ENCODE measurements around the gene NAPA. TPM values are rescaled to one million over a fixed set of nuclear protein-coding genes. Genes with fewer than 3 reads are reported as not detected.

NAPA gene
- total RNA-seq, 2 donors from 2014 or later = 124 to 133 TPM

GRCh38 chr19:47444388-47444821 lies 70.5 kb downstream of the NAPA start:
- H3K4me1 Mint-ChIP-seq = peaks cover 48% of the 10 kb centered on the region
- peaks cover 19% of the 10 kb centered on the region for H3K36me3 Mint-ChIP-seq (ENCODE audit: low read depth)
- H3K9me3 ChIP-seq (ENCODE audit: control insufficient read depth, low read length, poor library complexity, severe bottlenecking) = no peaks in the 10 kb centered on the region
- H3K4me3 Mint-ChIP-seq = peak overlapping the region; percentile 71
- DNase-seq (no peak), ATAC-seq (no peak)
- H3K27ac Mint-ChIP-seq = peak overlapping the region; percentile 19
- H3K27me3 Mint-ChIP-seq = peaks cover 81% of the 10 kb centered on the region

GRCh38 chr19:47443331-47443730 lies 71.5 kb downstream of the NAPA start:
- peaks cover 46% of the 10 kb centered on the region for H3K4me1 Mint-ChIP-seq
- ATAC-seq (no peak), DNase-seq (no peak)
- peaks cover 81% of the 10 kb centered on the region for H3K27me3 Mint-ChIP-seq
- no peak overlapping the region for H3K4me3 Mint-ChIP-seq
- H3K27ac Mint-ChIP-seq = no peak overlapping the region
- H3K9me3 ChIP-seq (ENCODE audit: control insufficient read depth, low read length, poor library complexity, severe bottlenecking) = no peaks in the 10 kb centered on the region
- H3K36me3 Mint-ChIP-seq (ENCODE audit: low read depth) = peaks cover 19% of the 10 kb centered on the region

- ATAC-seq (no peak), DNase-seq (no peak)
- H3K27ac Mint-ChIP-seq = no peak overlapping the region
- H3K9me3 ChIP-seq (ENCODE audit: control insufficient read depth, low read length, poor library complexity, severe bottlenecking) = no peaks in the 10 kb centered on the region
- peaks cover 72% of the 10 kb centered on the region for H3K27me3 Mint-ChIP-seq
- H3K4me3 Mint-ChIP-seq = no peak overlapping the region
- peaks cover 13% of the 10 kb centered on the region for H3K36me3 Mint-ChIP-seq (ENCODE audit: low read depth)
- H3K4me1 Mint-ChIP-seq = peaks cover 29% of the 10 kb centered on the region
Observed at GRCh38 chr19:47438793-47439220, 76.1 kb downstream of the NAPA start.

Other genes starting within 250 kb of the NAPA start
- 1 to 10 TPM; 9.2 to 9.9 TPM for gene INAFM1, start 240.2 kb downstream of the NAPA start, total RNA-seq
- 10 to 100 TPM in 1 of 2 donors, 1 to 10 TPM in 1; 2.2 to 11.3 TPM for gene C5AR1, start 205.2 kb downstream of the NAPA start, total RNA-seq
- 1 to 10 TPM in 1 of 2 donors, under 1 TPM in 1; 0.70 to 1.4 TPM for gene C5AR2, start 182.9 kb downstream of the NAPA start, total RNA-seq
- gene DHX34, start 165.7 kb downstream of the NAPA start, total RNA-seq = 10 to 100 TPM in 1 of 2 donors, 1 to 10 TPM in 1; 9.1 to 11.2 TPM
- under 1 TPM in 1 of 2 donors, not detected in 1; 0.34 TPM for gene MEIS3, start 95.5 kb downstream of the NAPA start, total RNA-seq
- gene SLC8A2, start 43.2 kb downstream of the NAPA start, total RNA-seq = not detected
- 1 to 10 TPM; 3.5 to 6.3 TPM for gene KPTN, start 30.8 kb downstream of the NAPA start, total RNA-seq
- gene ZNF541, start 58.1 kb upstream of the NAPA start, total RNA-seq = under 1 TPM; 0.65 to 0.99 TPM
- gene BICRA, start 94.1 kb upstream of the NAPA start, total RNA-seq = 10 to 100 TPM; 32.1 to 34.8 TPM
- gene EHD2, start 198.4 kb upstream of the NAPA start, total RNA-seq = under 1 TPM in 1 of 2 donors, not detected in 1; 0.70 TPM
- 100 to 1,000 TPM; 742 to 873 TPM for gene NOP53, start 230.5 kb upstream of the NAPA start, total RNA-seq